ENCODE data around the gene LPGAT1.

- no peak for TF ChIP-seq CTCF (IDR thresholded peaks at IDR 0.05)
- no peak for TF ChIP-seq POLR2A (IDR thresholded peaks at IDR 0.05)
These were observed 74.0 kb downstream of the LPGAT1 start for GRCh38 chr1:211756471-211757020.
